ENCODE results near the gene AUTS2. TPM values are rescaled to one million over a fixed set of nuclear protein-coding genes. Genes with fewer than 3 reads are reported as not detected.

The AUTS2 gene
- polyA plus RNA-seq, 3 donors, result 0.08 to 0.35 TPM; not detected in 1

DNA sequence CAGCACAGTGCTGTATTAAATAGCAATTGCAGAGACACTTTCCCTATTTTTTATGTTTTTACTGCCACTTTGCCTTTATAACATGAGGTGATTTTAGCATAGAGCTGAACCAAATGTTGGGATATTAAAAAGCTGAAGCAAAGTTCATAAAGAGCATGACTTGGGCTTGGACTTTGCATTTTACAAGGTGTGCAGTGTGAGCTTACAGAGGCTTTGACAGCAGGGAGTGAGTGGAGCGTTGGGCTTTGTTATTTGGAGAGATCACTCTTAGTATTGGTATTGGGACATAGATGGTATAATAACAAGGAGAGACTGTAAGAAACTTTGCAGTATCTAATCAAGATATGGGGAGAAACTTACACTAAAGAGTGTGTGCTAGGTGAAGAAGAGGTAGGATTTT is 449.1 kb downstream of the AUTS2 start:
- intact Hi-C loops (cut with micrococcal nuclease), result no loop called here
- no peaks in the 10 kb centered on the region for H3K4me1 ChIP-seq (ENCODE audit: control insufficient read depth in 1 of 2, insufficient read depth in 2 of 2, low read length in 2 of 2)
- Mint-ChIP-seq H3K4me3 (no peak overlapping the region), H3K9me3 (peaks cover 0 to 4% (median 0%) of the 10 kb centered on the region in 7 donors), H3K36me3 (no peaks in the 10 kb centered on the region), H3K27me3 (ENCODE audit: low read depth in 3 of 3) (no peaks in the 10 kb centered on the region), H3K27ac (no peak overlapping the region), H3K4me1 (peaks cover 2% of the 10 kb centered on the region)
- no peak overlapping the region for H3K4me2 ChIP-seq (replicated peaks; ENCODE audit: extremely low read depth, low read length, poor library complexity, severe bottlenecking)
- no peaks in the 10 kb centered on the region for H4K20me1 ChIP-seq (ENCODE audit: insufficient read depth, low read length)
- no peak overlapping the region for H3K27ac ChIP-seq (ENCODE audit: low read depth in 1 of 2, low read length in 2 of 2)
- H3K36me3 ChIP-seq (replicated peaks in 1 of 2; ENCODE audit: control insufficient read depth in 1 of 2, insufficient read depth in 2 of 2, low read length in 2 of 2), result no peaks in the 10 kb centered on the region
- H2AFZ ChIP-seq (ENCODE audit: insufficient read depth, low read depth, low read length, poor library complexity, severe bottlenecking), result no peak overlapping the region
- no peaks in the 10 kb centered on the region for H3K79me2 ChIP-seq (ENCODE audit: insufficient read depth, low read length)
- H3K4me3 ChIP-seq (replicated peaks in 1 of 3; ENCODE audit: low read depth in 2 of 3, low read length in 3 of 3), result no peak overlapping the region
- H3K27me3 ChIP-seq (ENCODE audit: control insufficient read depth in 2 of 2, insufficient read depth in 2 of 2, low read length in 2 of 2), result no peaks in the 10 kb centered on the region
- H3K9ac ChIP-seq (ENCODE audit: insufficient read depth, low read length, poor library complexity, severe bottlenecking), result no peak overlapping the region
- WGBS (ENCODE audit: insufficient coverage), result 57% methylated on average over 1 of the region's 1 CpG
- TF ChIP-seq CTCF (IDR thresholded peaks at IDR 0.05), result no peak
- no peak for DNase-seq
- H3K9me3 ChIP-seq (replicated peaks in 1 of 2; ENCODE audit: control insufficient read depth in 1 of 2, insufficient read depth in 1 of 2, low read length in 2 of 2), result peaks cover 0 to 5% of the 10 kb centered on the region in 2 donors

- no peak overlapping the region for H3K9ac ChIP-seq (ENCODE audit: insufficient read depth, low read length, poor library complexity, severe bottlenecking)
- H3K36me3 Mint-ChIP-seq, result no peaks in the 10 kb centered on the region
- H3K27ac ChIP-seq (ENCODE audit: low read depth in 1 of 2, low read length in 2 of 2), result no peak overlapping the region
- H3K4me3 ChIP-seq (replicated peaks in 1 of 3; ENCODE audit: low read depth in 2 of 3, low read length in 3 of 3), result no peak overlapping the region
- no peak for TF ChIP-seq CTCF (IDR thresholded peaks at IDR 0.05)
- no peaks in the 10 kb centered on the region for H3K27me3 Mint-ChIP-seq (ENCODE audit: low read depth in 3 of 3)
- H3K4me1 ChIP-seq (ENCODE audit: control insufficient read depth in 1 of 2, insufficient read depth in 2 of 2, low read length in 2 of 2), result no peaks in the 10 kb centered on the region
- intact Hi-C loops (cut with micrococcal nuclease), result no loop called here
- H4K20me1 ChIP-seq (ENCODE audit: insufficient read depth, low read length), result no peaks in the 10 kb centered on the region
- peaks cover 2% of the 10 kb centered on the region for H3K4me1 Mint-ChIP-seq
- no peaks in the 10 kb centered on the region for H3K36me3 ChIP-seq (replicated peaks in 1 of 2; ENCODE audit: control insufficient read depth in 1 of 2, insufficient read depth in 2 of 2, low read length in 2 of 2)
- H3K9me3 Mint-ChIP-seq, result peaks cover 0 to 4% (median 0%) of the 10 kb centered on the region in 7 donors
- no peak overlapping the region for H3K27ac Mint-ChIP-seq
- H3K9me3 ChIP-seq (replicated peaks in 1 of 2; ENCODE audit: control insufficient read depth in 1 of 2, insufficient read depth in 1 of 2, low read length in 2 of 2), result peaks cover 0 to 5% of the 10 kb centered on the region in 2 donors
- DNase-seq, result no peak
- H3K79me2 ChIP-seq (ENCODE audit: insufficient read depth, low read length), result no peaks in the 10 kb centered on the region
- no peak overlapping the region for H3K4me3 Mint-ChIP-seq
- no peak overlapping the region for H2AFZ ChIP-seq (ENCODE audit: insufficient read depth, low read depth, low read length, poor library complexity, severe bottlenecking)
- H3K4me2 ChIP-seq (replicated peaks; ENCODE audit: extremely low read depth, low read length, poor library complexity, severe bottlenecking), result no peak overlapping the region
- no peaks in the 10 kb centered on the region for H3K27me3 ChIP-seq (ENCODE audit: control insufficient read depth in 2 of 2, insufficient read depth in 2 of 2, low read length in 2 of 2)
- WGBS (ENCODE audit: insufficient coverage), result 67% methylated on average over 3 of the region's 3 CpGs
These were observed 449.7 kb downstream of the AUTS2 start for GRCh38 chr7:70047891-70048448.

All from CD14-positive monocyte (primary cell).